B cell (primary cell): ENCODE data around the gene ASPSCR1.

Experiments
- EZH2 ChIP-seq: IDR thresholded peaks from 2 replicates; pipeline ENCODE4 v1.6.1; 2012; ENCODE audit warnings: borderline replicate concordance, low read depth, mild to moderate bottlenecking, moderate library complexity, low read length; ENCODE audit not compliant: insufficient read depth, poor library complexity, severe bottlenecking
- TF ChIP-seq, protein P1 (sequence below): fragments of 200-600 bp; IDR thresholded peaks from one replicate; pipeline ENCODE4 v1.8.0; 2022; ENCODE audit warnings: antibody characterized with exemption, mild to moderate bottlenecking

GRCh38 chr17:81994593-81995462, 17.4 kb downstream of the ASPSCR1 start:
- TF ChIP-seq, protein P1, sequence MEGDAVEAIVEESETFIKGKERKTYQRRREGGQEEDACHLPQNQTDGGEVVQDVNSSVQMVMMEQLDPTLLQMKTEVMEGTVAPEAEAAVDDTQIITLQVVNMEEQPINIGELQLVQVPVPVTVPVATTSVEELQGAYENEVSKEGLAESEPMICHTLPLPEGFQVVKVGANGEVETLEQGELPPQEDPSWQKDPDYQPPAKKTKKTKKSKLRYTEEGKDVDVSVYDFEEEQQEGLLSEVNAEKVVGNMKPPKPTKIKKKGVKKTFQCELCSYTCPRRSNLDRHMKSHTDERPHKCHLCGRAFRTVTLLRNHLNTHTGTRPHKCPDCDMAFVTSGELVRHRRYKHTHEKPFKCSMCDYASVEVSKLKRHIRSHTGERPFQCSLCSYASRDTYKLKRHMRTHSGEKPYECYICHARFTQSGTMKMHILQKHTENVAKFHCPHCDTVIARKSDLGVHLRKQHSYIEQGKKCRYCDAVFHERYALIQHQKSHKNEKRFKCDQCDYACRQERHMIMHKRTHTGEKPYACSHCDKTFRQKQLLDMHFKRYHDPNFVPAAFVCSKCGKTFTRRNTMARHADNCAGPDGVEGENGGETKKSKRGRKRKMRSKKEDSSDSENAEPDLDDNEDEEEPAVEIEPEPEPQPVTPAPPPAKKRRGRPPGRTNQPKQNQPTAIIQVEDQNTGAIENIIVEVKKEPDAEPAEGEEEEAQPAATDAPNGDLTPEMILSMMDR: no peak
- TF ChIP-seq EZH2: no peak
